Measurements from ENCODE around the gene PAWR. TPM values are rescaled to one million over a fixed set of nuclear protein-coding genes. Genes with fewer than 3 reads are reported as not detected.
"Not testable (repeated sequence)": the region's sequence is repeated elsewhere in the genome, so short reads cannot be mapped to it uniquely, and the experiment has no call there.

PAWR gene
- total and polyA plus RNA-seq, 2 donors = 8.7 to 38.8 TPM

DNA sequence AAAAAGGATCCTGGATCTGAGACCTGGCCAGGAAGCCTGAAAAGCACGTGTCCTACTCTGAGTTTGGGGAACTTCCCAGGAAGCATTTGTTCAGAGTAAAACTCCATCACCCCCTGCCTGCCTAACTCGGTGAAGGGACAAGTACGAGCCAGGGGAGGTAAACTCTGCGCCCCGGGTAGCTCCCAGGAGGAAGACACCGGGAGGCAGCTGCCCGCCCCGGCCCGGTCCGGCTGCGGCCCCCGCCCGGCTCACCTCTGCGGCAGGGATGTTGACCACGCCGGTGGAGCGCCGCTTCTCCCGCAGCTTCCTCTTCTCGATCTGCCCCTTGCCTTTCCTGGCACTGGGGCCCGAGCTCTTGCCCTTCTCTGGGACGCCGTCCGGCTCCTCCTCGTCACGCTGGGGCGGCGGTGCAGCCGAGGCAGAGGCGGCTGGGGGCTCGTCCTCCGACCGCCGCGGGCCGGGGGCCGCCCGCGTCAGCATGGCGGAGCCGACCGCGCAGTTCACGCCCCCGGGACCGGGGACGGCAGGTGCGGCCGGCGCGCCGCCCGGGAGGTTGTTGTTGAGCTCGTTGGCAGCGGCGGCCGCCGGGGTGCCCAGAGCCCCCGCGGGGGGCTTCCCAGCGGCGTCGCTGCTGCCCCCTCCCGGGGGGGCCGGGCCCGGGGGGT lies 1.2 kb downstream of the PAWR start:
- WGBS = under 1% methylated on average over 66 of the region's 66 CpGs
- peaks cover 18 to 36% of the 10 kb centered on the region in 2 donors for H3K27me3 ChIP-seq (ENCODE audit: control insufficient read depth in 2 of 2, insufficient read depth in 1 of 2, low read length in 1 of 2)
- DNase-seq (ENCODE audit: low read depth in 6 of 9, low spot score in 9 of 9) = peak in 6 of 9 donors; percentile 4 to 50 (median 17)
- H3K4me1 ChIP-seq (ENCODE audit: control insufficient read depth in 2 of 2, insufficient read depth in 2 of 2, low read length in 2 of 2) = peaks cover 4 to 9% of the 10 kb centered on the region in 2 donors
- H3K4me3 ChIP-seq (ENCODE audit: low read length in 2 of 2) = peak overlapping the region; percentile 77 to 82
- H3K9me3 ChIP-seq (ENCODE audit: control insufficient read depth in 2 of 2, insufficient read depth in 1 of 2, low read length in 1 of 2) = peaks cover 0 to 4% of the 10 kb centered on the region in 2 donors
- no peaks in the 10 kb centered on the region for H3K36me3 ChIP-seq (ENCODE audit: control insufficient read depth in 2 of 2, insufficient read depth in 2 of 2, low read length in 1 of 2)
- peak overlapping the region; percentile 38 to 60 for H3K27ac ChIP-seq (ENCODE audit: low read depth in 1 of 2, low read length in 1 of 2)

DNA sequence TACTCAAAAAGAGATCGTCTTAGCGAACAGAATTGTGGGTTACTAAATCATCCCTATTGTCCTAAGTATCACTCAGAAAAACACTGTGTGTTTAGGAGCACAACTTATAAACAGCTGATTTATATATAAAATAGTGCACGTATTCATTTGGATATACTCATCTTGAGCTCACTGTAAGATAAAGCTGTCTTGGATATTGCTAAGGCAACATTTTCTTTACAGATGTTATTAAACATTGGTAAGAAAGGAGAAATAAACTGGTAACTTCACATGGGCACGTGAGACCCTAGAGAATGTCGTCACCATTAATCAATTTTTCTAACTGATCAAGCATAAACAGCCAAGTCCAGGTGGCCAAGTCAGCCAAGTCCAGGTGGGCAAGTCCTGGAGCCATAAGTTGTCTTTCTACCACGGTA lies 1.7 kb downstream of the PAWR start:
- Histone ChIP-seq H3K27me3 (ENCODE audit: control insufficient read depth in 2 of 2, insufficient read depth in 1 of 2, low read length in 1 of 2) (peaks cover 18 to 36% of the 10 kb centered on the region in 2 donors), H3K36me3 (ENCODE audit: control insufficient read depth in 2 of 2, insufficient read depth in 2 of 2, low read length in 1 of 2) (no peaks in the 10 kb centered on the region), H3K4me1 (ENCODE audit: control insufficient read depth in 2 of 2, insufficient read depth in 2 of 2, low read length in 2 of 2) (peaks cover 4 to 9% of the 10 kb centered on the region in 2 donors), H3K4me3 (ENCODE audit: low read length in 2 of 2) (peak overlapping the region; percentile 58 to 82), H3K27ac (ENCODE audit: low read depth in 1 of 2, low read length in 1 of 2) (peak overlapping the region in 1 of 2 donors; percentile 38), H3K9me3 (ENCODE audit: control insufficient read depth in 2 of 2, insufficient read depth in 1 of 2, low read length in 1 of 2) (peaks cover 0 to 4% of the 10 kb centered on the region in 2 donors)
- under 1% methylated on average over 6 of the region's 6 CpGs for WGBS
- peak in 3 of 9 donors; percentile 10 to 18 (median 17) for DNase-seq (ENCODE audit: low read depth in 6 of 9, low spot score in 9 of 9)

GRCh38 chr12:79688376-79689060 lies 2.2 kb downstream of the PAWR start:
- H3K27ac ChIP-seq (ENCODE audit: low read depth in 1 of 2, low read length in 1 of 2) = peak overlapping the region in 1 of 2 donors; percentile 38
- H3K9me3 ChIP-seq (ENCODE audit: control insufficient read depth in 2 of 2, insufficient read depth in 1 of 2, low read length in 1 of 2) = peaks cover 0 to 4% of the 10 kb centered on the region in 2 donors
- H3K4me1 ChIP-seq (ENCODE audit: control insufficient read depth in 2 of 2, insufficient read depth in 2 of 2, low read length in 2 of 2) = peaks cover 4 to 9% of the 10 kb centered on the region in 2 donors
- peak overlapping the region; percentile 58 to 82 for H3K4me3 ChIP-seq (ENCODE audit: low read length in 2 of 2)
- peak in 3 of 9 donors; percentile 1 to 46 (median 22) for DNase-seq (ENCODE audit: low read depth in 6 of 9, low spot score in 9 of 9)
- peaks cover 18 to 36% of the 10 kb centered on the region in 2 donors for H3K27me3 ChIP-seq (ENCODE audit: control insufficient read depth in 2 of 2, insufficient read depth in 1 of 2, low read length in 1 of 2)
- no peaks in the 10 kb centered on the region for H3K36me3 ChIP-seq (ENCODE audit: control insufficient read depth in 2 of 2, insufficient read depth in 2 of 2, low read length in 1 of 2)
- 3% methylated on average over 6 of the region's 6 CpGs for WGBS

GRCh38 chr12:79687711-79688260 lies 3.0 kb downstream of the PAWR start:
- Histone ChIP-seq H3K27ac (ENCODE audit: low read depth in 1 of 2, low read length in 1 of 2) (no peak overlapping the region), H3K4me1 (ENCODE audit: control insufficient read depth in 2 of 2, insufficient read depth in 2 of 2, low read length in 2 of 2) (peaks cover 4 to 9% of the 10 kb centered on the region in 2 donors), H3K27me3 (ENCODE audit: control insufficient read depth in 2 of 2, insufficient read depth in 1 of 2, low read length in 1 of 2) (peaks cover 17 to 32% of the 10 kb centered on the region in 2 donors), H3K4me3 (ENCODE audit: low read length in 2 of 2) (no peak overlapping the region), H3K9me3 (ENCODE audit: control insufficient read depth in 2 of 2, insufficient read depth in 1 of 2, low read length in 1 of 2) (peaks cover 0 to 4% of the 10 kb centered on the region in 2 donors), H3K36me3 (ENCODE audit: control insufficient read depth in 2 of 2, insufficient read depth in 2 of 2, low read length in 1 of 2) (no peaks in the 10 kb centered on the region)
- 66% methylated on average over 3 of the region's 3 CpGs for WGBS
- DNase-seq (ENCODE audit: low read depth in 6 of 9, low spot score in 9 of 9) = peak in 2 of 9 donors; percentile 7 to 12

DNA sequence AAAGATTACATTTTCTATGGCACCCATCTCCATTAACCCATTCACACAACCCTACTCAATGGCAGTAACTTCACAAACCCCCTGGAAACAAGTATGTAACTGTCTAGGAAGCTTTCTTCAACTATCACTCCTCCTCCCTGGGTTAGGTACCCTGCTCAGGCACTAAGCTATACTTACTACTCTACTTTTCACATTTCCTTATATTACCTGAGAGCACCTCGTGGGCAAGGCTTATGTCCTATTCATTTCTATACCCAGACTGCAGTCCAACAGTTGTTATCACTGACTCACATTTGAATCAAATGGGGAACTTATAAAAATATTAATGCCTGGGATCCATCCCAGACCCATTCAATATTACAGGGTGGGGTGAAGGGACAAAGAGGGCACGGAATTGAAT lies 4.6 kb downstream of the PAWR start:
- Histone ChIP-seq H3K9me3 (ENCODE audit: control insufficient read depth in 2 of 2, insufficient read depth in 1 of 2, low read length in 1 of 2) (peaks cover 0 to 4% of the 10 kb centered on the region in 2 donors), H3K27ac (ENCODE audit: low read depth in 1 of 2, low read length in 1 of 2) (no peak overlapping the region), H3K4me1 (ENCODE audit: control insufficient read depth in 2 of 2, insufficient read depth in 2 of 2, low read length in 2 of 2) (peaks cover 4 to 5% of the 10 kb centered on the region in 2 donors), H3K27me3 (ENCODE audit: control insufficient read depth in 2 of 2, insufficient read depth in 1 of 2, low read length in 1 of 2) (peaks cover 2 to 15% of the 10 kb centered on the region in 2 donors), H3K4me3 (ENCODE audit: low read length in 2 of 2) (no peak overlapping the region), H3K36me3 (ENCODE audit: control insufficient read depth in 2 of 2, insufficient read depth in 2 of 2, low read length in 1 of 2) (no peaks in the 10 kb centered on the region)
- 96% methylated on average over 2 of the region's 2 CpGs for WGBS
- DNase-seq (ENCODE audit: low read depth in 6 of 9, low spot score in 9 of 9) = no peak

DNA sequence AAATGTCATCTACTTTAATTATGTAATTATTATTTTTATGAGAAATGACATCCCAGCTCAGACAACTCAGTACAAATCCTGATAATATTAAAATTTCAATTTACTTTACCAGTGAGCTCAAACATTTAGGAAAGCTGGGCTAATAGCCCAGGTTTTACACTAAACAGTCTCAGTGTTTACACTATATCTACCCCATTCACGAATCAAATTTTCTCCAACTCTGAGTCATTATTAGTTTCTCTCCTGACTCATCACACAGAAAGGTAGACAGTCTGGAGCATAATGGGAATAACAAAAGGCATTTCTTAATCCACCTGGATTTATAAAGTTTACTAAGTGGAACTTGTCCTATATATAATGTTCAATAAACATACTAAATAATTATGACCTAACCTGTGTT lies 5.7 kb downstream of the PAWR start:
- DNase-seq (ENCODE audit: low read depth in 6 of 9, low spot score in 9 of 9) = no peak
- Histone ChIP-seq H3K36me3 (ENCODE audit: control insufficient read depth in 2 of 2, insufficient read depth in 2 of 2, low read length in 1 of 2) (no peaks in the 10 kb centered on the region), H3K27me3 (ENCODE audit: control insufficient read depth in 2 of 2, insufficient read depth in 1 of 2, low read length in 1 of 2) (peaks cover 0 to 6% of the 10 kb centered on the region in 2 donors), H3K27ac (ENCODE audit: low read depth in 1 of 2, low read length in 1 of 2) (no peak overlapping the region), H3K4me3 (ENCODE audit: low read length in 2 of 2) (no peak overlapping the region), H3K9me3 (ENCODE audit: control insufficient read depth in 2 of 2, insufficient read depth in 1 of 2, low read length in 1 of 2) (peaks cover 0 to 4% of the 10 kb centered on the region in 2 donors), H3K4me1 (ENCODE audit: control insufficient read depth in 2 of 2, insufficient read depth in 2 of 2, low read length in 2 of 2) (peaks cover 4 to 5% of the 10 kb centered on the region in 2 donors)
- WGBS = 41% methylated on average over 1 of the region's 1 CpG

DNA sequence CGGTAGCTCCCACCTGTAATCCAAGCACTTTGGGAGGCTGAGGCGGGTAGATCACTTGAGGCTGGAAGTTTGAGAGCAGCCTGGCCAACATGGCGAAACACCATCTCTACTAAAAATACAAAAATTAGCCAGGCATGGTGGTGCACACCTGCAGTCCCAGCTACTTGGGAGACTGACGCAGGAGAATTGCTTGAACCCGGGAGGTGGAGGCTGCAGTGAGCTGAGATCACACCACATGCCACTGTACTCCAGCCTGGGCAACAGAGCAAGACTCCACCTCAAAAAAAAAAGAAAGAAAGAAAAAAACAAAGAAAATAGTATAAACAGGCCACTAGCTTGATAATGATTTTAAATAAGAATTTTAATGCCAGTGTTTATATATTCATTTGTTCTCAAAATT lies 6.4 kb downstream of the PAWR start:
- not testable (repeated sequence) for H3K9me3 ChIP-seq (ENCODE audit: control insufficient read depth in 2 of 2, insufficient read depth in 1 of 2, low read length in 1 of 2); H3K27ac ChIP-seq (ENCODE audit: low read depth in 1 of 2, low read length in 1 of 2); DNase-seq (ENCODE audit: low read depth in 6 of 9, low spot score in 9 of 9); H3K4me3 ChIP-seq (ENCODE audit: low read length in 2 of 2); H3K4me1 ChIP-seq (ENCODE audit: control insufficient read depth in 2 of 2, insufficient read depth in 2 of 2, low read length in 2 of 2); H3K27me3 ChIP-seq (ENCODE audit: control insufficient read depth in 2 of 2, insufficient read depth in 1 of 2, low read length in 1 of 2); H3K36me3 ChIP-seq (ENCODE audit: control insufficient read depth in 2 of 2, insufficient read depth in 2 of 2, low read length in 1 of 2)
- WGBS = over 99% methylated on average over 5 of the region's 5 CpGs

DNA sequence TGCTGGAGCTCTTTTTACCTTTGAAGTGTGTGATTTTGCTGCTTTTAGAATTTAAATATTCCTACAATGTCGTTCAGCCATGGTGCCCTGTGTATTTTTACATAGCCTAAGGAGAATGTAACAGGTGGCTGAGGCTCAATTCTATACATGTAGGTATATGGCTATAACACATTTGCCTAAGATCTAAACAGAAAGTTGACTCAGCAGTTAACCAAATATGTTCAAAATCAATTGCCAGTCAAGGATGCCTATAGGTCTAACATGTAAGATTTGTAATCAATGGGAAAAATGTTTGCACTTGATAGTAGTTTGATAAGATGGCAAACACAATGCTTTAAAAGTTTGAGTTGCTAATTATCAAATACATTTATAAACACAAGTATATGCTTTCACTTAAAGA lies 8.2 kb downstream of the PAWR start:
- no peaks in the 10 kb centered on the region for H3K9me3 ChIP-seq (ENCODE audit: control insufficient read depth in 2 of 2, insufficient read depth in 1 of 2, low read length in 1 of 2)
- 87% methylated on average over 1 of the region's 1 CpG for WGBS
- no peak overlapping the region for H3K27ac ChIP-seq (ENCODE audit: low read depth in 1 of 2, low read length in 1 of 2)
- H3K36me3 ChIP-seq (ENCODE audit: control insufficient read depth in 2 of 2, insufficient read depth in 2 of 2, low read length in 1 of 2) = no peaks in the 10 kb centered on the region
- no peak for DNase-seq (ENCODE audit: low read depth in 6 of 9, low spot score in 9 of 9)
- no peaks in the 10 kb centered on the region for H3K27me3 ChIP-seq (ENCODE audit: control insufficient read depth in 2 of 2, insufficient read depth in 1 of 2, low read length in 1 of 2)
- H3K4me3 ChIP-seq (ENCODE audit: low read length in 2 of 2) = no peak overlapping the region
- H3K4me1 ChIP-seq (ENCODE audit: control insufficient read depth in 2 of 2, insufficient read depth in 2 of 2, low read length in 2 of 2) = no peaks in the 10 kb centered on the region

DNA sequence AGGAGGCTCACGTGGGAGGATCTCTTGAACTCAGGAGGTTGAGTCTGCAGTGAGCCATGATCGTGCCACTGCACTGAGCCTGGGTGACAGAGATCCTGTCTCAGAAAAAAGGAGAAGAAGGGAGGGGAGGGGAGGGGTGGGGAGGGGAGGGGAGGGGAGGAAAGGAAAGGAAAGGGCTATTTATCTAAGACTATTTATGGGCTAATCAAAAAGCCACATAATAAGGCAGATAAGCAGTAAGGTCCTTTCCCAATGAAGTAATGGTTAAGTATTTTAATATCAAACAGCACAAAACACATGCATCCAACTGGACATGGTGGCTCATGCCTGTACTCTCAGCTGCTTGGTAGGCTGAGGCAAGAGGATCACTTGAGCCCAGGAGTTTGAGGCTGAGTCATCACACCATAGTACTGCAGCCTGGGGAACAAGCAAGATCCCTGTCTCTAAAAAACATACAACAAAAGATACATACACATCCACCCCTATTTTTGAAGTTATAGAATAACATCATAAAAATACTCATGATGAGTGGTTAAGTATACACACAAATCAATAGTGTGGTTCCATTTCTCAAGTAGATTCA lies 9.7 kb downstream of the PAWR start:
- WGBS = 85% methylated on average over 2 of the region's 2 CpGs
- DNase-seq (ENCODE audit: low read depth in 6 of 9, low spot score in 9 of 9) = no peak
- Histone ChIP-seq H3K27ac (ENCODE audit: low read depth in 1 of 2, low read length in 1 of 2) (no peak overlapping the region), H3K4me1 (ENCODE audit: control insufficient read depth in 2 of 2, insufficient read depth in 2 of 2, low read length in 2 of 2) (no peaks in the 10 kb centered on the region), H3K4me3 (ENCODE audit: low read length in 2 of 2) (no peak overlapping the region), H3K27me3 (ENCODE audit: control insufficient read depth in 2 of 2, insufficient read depth in 1 of 2, low read length in 1 of 2) (no peaks in the 10 kb centered on the region), H3K36me3 (ENCODE audit: control insufficient read depth in 2 of 2, insufficient read depth in 2 of 2, low read length in 1 of 2) (no peaks in the 10 kb centered on the region), H3K9me3 (ENCODE audit: control insufficient read depth in 2 of 2, insufficient read depth in 1 of 2, low read length in 1 of 2) (no peaks in the 10 kb centered on the region)

All from thymus (tissue), 11 donors.